Neural progenitor cell (in vitro differentiated cells): ENCODE measurements around the gene CLK4. TPM values are rescaled to one million over a fixed set of nuclear protein-coding genes. Genes with fewer than 3 reads are reported as not detected.

ENCODE experiments used
- DNase-seq: peaks from one replicate; pipeline ENCODE4 v3.0.0-alpha.2; 2016; ENCODE audit warnings: low spot score
- H2AFZ ChIP-seq: fragments of 200-600 bp; sonication (generic); replicated peaks from 2 replicates; pipeline ENCODE4 v1.6.1; 2016; ENCODE audit warnings: antibody characterized with exemption
- H3F3A ChIP-seq: fragments of 200-600 bp; sonication (generic); 2 replicates; pipeline ENCODE4 v1.6.1; 2016; ENCODE audit warnings: antibody characterized with exemption, low read depth
- H3K27ac ChIP-seq: fragments of 200-600 bp; sonication (generic); 2 replicates; pipeline ENCODE4 v1.5.1; 2016; ENCODE audit warnings: mild to moderate bottlenecking
- H3K27me3 ChIP-seq: fragments of 200-600 bp; sonication (generic); 2 replicates; pipeline ENCODE4 v1.6.1; 2016; ENCODE audit warnings: mild to moderate bottlenecking, moderate library complexity
- H3K36me3 ChIP-seq: fragments of 200-600 bp; sonication (generic); 2 replicates; pipeline ENCODE4 v1.5.1; 2016
- H3K4me1 ChIP-seq: fragments of 200-600 bp; sonication (generic); 2 replicates; pipeline ENCODE4 v1.6.1; 2016; ENCODE audit warnings: mixed run types
- H3K4me2 ChIP-seq: fragments of 200-600 bp; sonication (generic); 2 replicates; pipeline ENCODE4 v1.6.1; 2016
- H3K4me3 ChIP-seq: fragments of 200-600 bp; sonication (generic); 2 replicates; pipeline ENCODE4 v1.5.1; 2016
- H3K79me2 ChIP-seq: fragments of 200-600 bp; sonication (generic); 2 replicates; pipeline ENCODE4 v1.6.1; 2016; ENCODE audit warnings: low read depth
- H3K9ac ChIP-seq: fragments of 200-600 bp; sonication (generic); 2 replicates; pipeline ENCODE4 v1.6.1; 2016
- H3K9me3 ChIP-seq: fragments of 200-600 bp; sonication (generic); 2 replicates; pipeline ENCODE4 v1.5.1; 2016; ENCODE audit warnings: low read depth
- H4K20me1 ChIP-seq: fragments of 200-600 bp; sonication (generic); 2 replicates; pipeline ENCODE4 v1.6.1; 2016; ENCODE audit warnings: low read depth
- H3K27ac Mint-ChIP-seq: 3 replicates; pipeline ENCODE4 v1.8.0; 2021; ENCODE audit warnings: mixed read lengths
- H3K27me3 Mint-ChIP-seq: 2 replicates; pipeline ENCODE4 v1.8.0; 2022; ENCODE audit warnings: low read depth, mild to moderate bottlenecking, inconsistent platforms, moderate library complexity, mixed read lengths; ENCODE audit not compliant: insufficient read depth
- H3K36me3 Mint-ChIP-seq: 3 replicates; pipeline ENCODE4 v1.8.0; 2021; ENCODE audit warnings: mixed read lengths
- H3K4me1 Mint-ChIP-seq: 3 replicates; pipeline ENCODE4 v1.8.0; 2021; ENCODE audit warnings: mixed read lengths
- H3K4me3 Mint-ChIP-seq: 3 replicates; pipeline ENCODE4 v1.8.0; 2021; ENCODE audit warnings: mild to moderate bottlenecking, moderate library complexity, mixed read lengths
- H3K9me3 Mint-ChIP-seq: 3 replicates; pipeline ENCODE4 v1.8.0; 2020; ENCODE audit warnings: mixed read lengths
- EZH2 ChIP-seq: fragments of 200-600 bp; sonication (generic); IDR thresholded peaks from 2 replicates; pipeline ENCODE4 v1.6.1; 2017; ENCODE audit warnings: antibody characterized with exemption, mild to moderate bottlenecking, moderate library complexity
- EZH2phosphoT487 ChIP-seq: fragments of 200-600 bp; sonication (generic); IDR thresholded peaks from 2 replicates; pipeline ENCODE4 v1.6.1; 2017; ENCODE audit warnings: antibody characterized with exemption
- total RNA-seq: library from RNA; depleted of rRNA; stranded (reverse); fragments of >200 nt; gene quantifications from 2 replicates; pipeline ENCODE4 v1.2.3, GENCODE V29; 2015; ENCODE audit warnings: low replicate concordance
- TF ChIP-seq, protein P1 (sequence below): fragments of 200-600 bp; sonication (generic); IDR thresholded peaks from 2 replicates; pipeline ENCODE4 v1.5.1; 2017; ENCODE audit warnings: antibody characterized with exemption, mild to moderate bottlenecking

Gene CLK4
- total RNA-seq, 1 donor from 2014 or later = 41.1 TPM

GRCh38 chr5:178673801-178674295 is 47.0 kb upstream of the CLK4 start:
- Histone ChIP-seq H3F3A (no peaks in the 10 kb centered on the region), H4K20me1 (no peaks in the 10 kb centered on the region), H3K4me1 (no peaks in the 10 kb centered on the region), H3K9ac (no peak overlapping the region), H3K4me2 (no peak overlapping the region), H3K27me3 (no peaks in the 10 kb centered on the region), H2AFZ (no peak overlapping the region), H3K36me3 (no peaks in the 10 kb centered on the region), H3K4me3 (no peak overlapping the region), H3K79me2 (no peaks in the 10 kb centered on the region), H3K27ac (no peak overlapping the region), H3K9me3 (no peaks in the 10 kb centered on the region)
- TF ChIP-seq EZH2phosphoT487 = no peak
- TF ChIP-seq, protein P1, sequence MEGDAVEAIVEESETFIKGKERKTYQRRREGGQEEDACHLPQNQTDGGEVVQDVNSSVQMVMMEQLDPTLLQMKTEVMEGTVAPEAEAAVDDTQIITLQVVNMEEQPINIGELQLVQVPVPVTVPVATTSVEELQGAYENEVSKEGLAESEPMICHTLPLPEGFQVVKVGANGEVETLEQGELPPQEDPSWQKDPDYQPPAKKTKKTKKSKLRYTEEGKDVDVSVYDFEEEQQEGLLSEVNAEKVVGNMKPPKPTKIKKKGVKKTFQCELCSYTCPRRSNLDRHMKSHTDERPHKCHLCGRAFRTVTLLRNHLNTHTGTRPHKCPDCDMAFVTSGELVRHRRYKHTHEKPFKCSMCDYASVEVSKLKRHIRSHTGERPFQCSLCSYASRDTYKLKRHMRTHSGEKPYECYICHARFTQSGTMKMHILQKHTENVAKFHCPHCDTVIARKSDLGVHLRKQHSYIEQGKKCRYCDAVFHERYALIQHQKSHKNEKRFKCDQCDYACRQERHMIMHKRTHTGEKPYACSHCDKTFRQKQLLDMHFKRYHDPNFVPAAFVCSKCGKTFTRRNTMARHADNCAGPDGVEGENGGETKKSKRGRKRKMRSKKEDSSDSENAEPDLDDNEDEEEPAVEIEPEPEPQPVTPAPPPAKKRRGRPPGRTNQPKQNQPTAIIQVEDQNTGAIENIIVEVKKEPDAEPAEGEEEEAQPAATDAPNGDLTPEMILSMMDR = no peak
- TF ChIP-seq EZH2 = no peak
- no peak for DNase-seq
- Mint-ChIP-seq H3K4me3 (no peak overlapping the region), H3K36me3 (no peaks in the 10 kb centered on the region), H3K9me3 (peaks cover 8% of the 10 kb centered on the region), H3K27ac (no peak overlapping the region), H3K4me1 (peaks cover 4% of the 10 kb centered on the region), H3K27me3 (peaks cover 6% of the 10 kb centered on the region)

- Mint-ChIP-seq H3K27ac (no peak overlapping the region), H3K9me3 (peaks cover 14% of the 10 kb centered on the region), H3K27me3 (peaks cover 4% of the 10 kb centered on the region), H3K4me3 (no peak overlapping the region), H3K36me3 (no peaks in the 10 kb centered on the region), H3K4me1 (peaks cover 4% of the 10 kb centered on the region)
- DNase-seq = no peak
- Histone ChIP-seq H3F3A (no peaks in the 10 kb centered on the region), H3K4me1 (no peaks in the 10 kb centered on the region), H4K20me1 (no peaks in the 10 kb centered on the region), H3K27ac (no peak overlapping the region), H3K4me2 (no peak overlapping the region), H3K4me3 (no peak overlapping the region), H3K79me2 (no peaks in the 10 kb centered on the region), H3K9ac (no peak overlapping the region), H3K27me3 (no peaks in the 10 kb centered on the region), H2AFZ (no peak overlapping the region), H3K36me3 (no peaks in the 10 kb centered on the region), H3K9me3 (no peaks in the 10 kb centered on the region)
- TF ChIP-seq EZH2 (no peak), EZH2phosphoT487 (no peak)
These were observed 45.8 kb upstream of the CLK4 start for GRCh38 chr5:178672630-178673029.

- Mint-ChIP-seq H3K27ac (no peak overlapping the region), H3K9me3 (peaks cover 17% of the 10 kb centered on the region), H3K4me1 (peaks cover 4% of the 10 kb centered on the region), H3K36me3 (no peaks in the 10 kb centered on the region), H3K27me3 (peaks cover 4% of the 10 kb centered on the region), H3K4me3 (no peak overlapping the region)
- no peak overlapping the region for H3K4me3 ChIP-seq
- H3K4me1 ChIP-seq = no peaks in the 10 kb centered on the region
- H3K36me3 ChIP-seq = no peaks in the 10 kb centered on the region
- H3K9ac ChIP-seq = no peak overlapping the region
- no peaks in the 10 kb centered on the region for H4K20me1 ChIP-seq
- no peaks in the 10 kb centered on the region for H3K27me3 ChIP-seq
- no peaks in the 10 kb centered on the region for H3F3A ChIP-seq
- H3K27ac ChIP-seq = no peak overlapping the region
- H3K9me3 ChIP-seq = no peaks in the 10 kb centered on the region
- H3K4me2 ChIP-seq = no peak overlapping the region
- TF ChIP-seq EZH2 (no peak), EZH2phosphoT487 (no peak)
- TF ChIP-seq, protein P1 = no peak
- peak overlapping the region; percentile 54 for H2AFZ ChIP-seq
- no peaks in the 10 kb centered on the region for H3K79me2 ChIP-seq
- DNase-seq = peak; percentile 32
These were observed 44.8 kb upstream of the CLK4 start for GRCh38 chr5:178671602-178672144.

DNA sequence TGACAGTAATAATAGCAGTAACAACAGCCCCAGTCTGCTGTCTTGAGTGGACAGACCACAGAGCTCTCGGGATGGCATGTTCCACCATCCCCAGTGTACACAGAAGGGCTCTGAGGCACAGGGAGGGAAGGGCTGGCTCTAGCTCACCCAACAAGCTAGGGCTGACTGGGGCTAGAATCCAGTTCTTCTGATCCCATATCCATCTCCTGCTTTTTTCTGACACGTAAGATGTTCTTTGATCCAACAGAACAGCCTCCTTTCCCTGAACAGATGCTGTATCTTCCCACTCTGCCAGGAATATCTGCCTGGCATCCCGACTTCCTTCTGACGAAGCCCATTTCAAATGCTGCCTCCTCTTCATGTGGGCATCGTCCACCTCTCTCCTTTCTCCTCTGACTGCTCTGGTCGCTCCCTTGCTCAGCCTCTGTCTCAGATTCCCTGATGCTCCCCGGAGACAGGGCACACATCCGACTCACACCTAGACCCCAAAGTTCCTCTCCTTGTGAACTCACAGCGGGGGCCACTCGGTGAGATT is 43.6 kb upstream of the CLK4 start:
- TF ChIP-seq EZH2 = no peak
- TF ChIP-seq, protein P1 = no peak
- TF ChIP-seq EZH2phosphoT487 = no peak
- Histone ChIP-seq H3K9ac (no peak overlapping the region), H3K9me3 (no peaks in the 10 kb centered on the region), H2AFZ (no peak overlapping the region), H3K79me2 (no peaks in the 10 kb centered on the region), H3K36me3 (no peaks in the 10 kb centered on the region), H3K27ac (no peak overlapping the region), H3F3A (no peaks in the 10 kb centered on the region), H3K4me1 (no peaks in the 10 kb centered on the region), H3K27me3 (no peaks in the 10 kb centered on the region), H4K20me1 (no peaks in the 10 kb centered on the region), H3K4me2 (no peak overlapping the region), H3K4me3 (no peak overlapping the region)
- H3K4me1 Mint-ChIP-seq = peaks cover 4% of the 10 kb centered on the region
- H3K36me3 Mint-ChIP-seq = no peaks in the 10 kb centered on the region
- peaks cover 17% of the 10 kb centered on the region for H3K9me3 Mint-ChIP-seq
- DNase-seq = no peak
- no peak overlapping the region for H3K4me3 Mint-ChIP-seq
- H3K27me3 Mint-ChIP-seq = peaks cover 4% of the 10 kb centered on the region
- no peak overlapping the region for H3K27ac Mint-ChIP-seq
